Kidney epithelial cell (primary cell): ENCODE data around the gene CKLF. TPM values are rescaled to one million over a fixed set of nuclear protein-coding genes. Genes with fewer than 3 reads are reported as not detected.

Source experiments
- DNase-seq: peaks from one replicate; pipeline ENCODE4 v3.0.0-alpha.2; 2010; ENCODE audit warnings: low read depth
- H3K27me3 ChIP-seq: 2 replicates; pipeline ENCODE4 v1.6.0; 2011; ENCODE audit warnings: low read length; ENCODE audit not compliant: control insufficient read depth, insufficient read depth
- H3K36me3 ChIP-seq: 2 replicates; pipeline ENCODE4 v1.5.1; 2011; ENCODE audit warnings: low read length; ENCODE audit not compliant: control insufficient read depth, insufficient read depth
- H3K4me3 ChIP-seq: 2 replicates; pipeline ENCODE4 v1.5.1; 2011; ENCODE audit warnings: low read depth, mild to moderate bottlenecking, control low read depth, low read length
- total RNA-seq: library from RNA; depleted of rRNA; stranded (reverse); fragments of >200 nt; gene quantifications from 2 replicates; pipeline ENCODE4 v1.2.3, GENCODE V29; 2015
- TF ChIP-seq, protein P1 (sequence below): IDR thresholded peaks from 2 replicates; pipeline ENCODE4 v1.5.1; 2011; ENCODE audit warnings: mild to moderate bottlenecking, moderate library complexity, low read length, control low read depth, inconsistent platforms; ENCODE audit not compliant: insufficient read depth, poor library complexity, severe bottlenecking

CKLF gene
- total RNA-seq, 1 donor from 2014 or later: 129 TPM

GRCh38 chr16:66569131-66569530 lies 16.8 kb downstream of the CKLF start:
- Histone ChIP-seq H3K36me3 (no peaks in the 10 kb centered on the region), H3K4me3 (no peak overlapping the region), H3K27me3 (no peaks in the 10 kb centered on the region)
- no peak for DNase-seq
- TF ChIP-seq, protein P1, sequence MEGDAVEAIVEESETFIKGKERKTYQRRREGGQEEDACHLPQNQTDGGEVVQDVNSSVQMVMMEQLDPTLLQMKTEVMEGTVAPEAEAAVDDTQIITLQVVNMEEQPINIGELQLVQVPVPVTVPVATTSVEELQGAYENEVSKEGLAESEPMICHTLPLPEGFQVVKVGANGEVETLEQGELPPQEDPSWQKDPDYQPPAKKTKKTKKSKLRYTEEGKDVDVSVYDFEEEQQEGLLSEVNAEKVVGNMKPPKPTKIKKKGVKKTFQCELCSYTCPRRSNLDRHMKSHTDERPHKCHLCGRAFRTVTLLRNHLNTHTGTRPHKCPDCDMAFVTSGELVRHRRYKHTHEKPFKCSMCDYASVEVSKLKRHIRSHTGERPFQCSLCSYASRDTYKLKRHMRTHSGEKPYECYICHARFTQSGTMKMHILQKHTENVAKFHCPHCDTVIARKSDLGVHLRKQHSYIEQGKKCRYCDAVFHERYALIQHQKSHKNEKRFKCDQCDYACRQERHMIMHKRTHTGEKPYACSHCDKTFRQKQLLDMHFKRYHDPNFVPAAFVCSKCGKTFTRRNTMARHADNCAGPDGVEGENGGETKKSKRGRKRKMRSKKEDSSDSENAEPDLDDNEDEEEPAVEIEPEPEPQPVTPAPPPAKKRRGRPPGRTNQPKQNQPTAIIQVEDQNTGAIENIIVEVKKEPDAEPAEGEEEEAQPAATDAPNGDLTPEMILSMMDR: no peak

GRCh38 chr16:66569827-66570405 lies 17.5 kb downstream of the CKLF start:
- H3K4me3 ChIP-seq: no peak overlapping the region
- TF ChIP-seq, protein P1: no peak
- DNase-seq: no peak
- H3K27me3 ChIP-seq: no peaks in the 10 kb centered on the region
- H3K36me3 ChIP-seq: no peaks in the 10 kb centered on the region

GRCh38 chr16:66572356-66572755 lies 20.0 kb downstream of the CKLF start:
- no peak overlapping the region for H3K4me3 ChIP-seq
- DNase-seq: no peak
- no peaks in the 10 kb centered on the region for H3K36me3 ChIP-seq
- H3K27me3 ChIP-seq: no peaks in the 10 kb centered on the region
- TF ChIP-seq, protein P1: no peak

DNA sequence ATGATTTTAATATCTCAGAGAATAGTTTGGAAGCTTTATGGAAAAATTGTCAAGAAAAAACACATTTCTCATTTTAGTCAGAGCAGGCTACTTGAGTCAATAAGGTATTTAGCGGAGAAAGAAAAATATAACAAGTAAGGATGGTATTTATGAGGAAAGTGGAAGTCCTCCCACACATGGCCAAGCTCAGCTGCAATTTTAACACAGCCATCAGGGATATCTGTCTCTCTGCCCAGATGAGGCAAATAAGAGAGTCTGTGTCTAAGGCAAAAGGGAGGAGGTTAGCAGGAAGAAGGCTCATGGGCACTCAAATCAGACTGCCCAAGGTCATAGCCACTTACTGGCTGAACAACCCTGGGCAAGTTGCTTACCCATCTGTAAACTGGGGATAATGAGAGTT lies 21.7 kb downstream of the CKLF start:
- H3K4me3 ChIP-seq: no peak overlapping the region
- H3K36me3 ChIP-seq: no peaks in the 10 kb centered on the region
- no peak for DNase-seq
- H3K27me3 ChIP-seq: peaks cover 13% of the 10 kb centered on the region
- TF ChIP-seq, protein P1: no peak

DNA sequence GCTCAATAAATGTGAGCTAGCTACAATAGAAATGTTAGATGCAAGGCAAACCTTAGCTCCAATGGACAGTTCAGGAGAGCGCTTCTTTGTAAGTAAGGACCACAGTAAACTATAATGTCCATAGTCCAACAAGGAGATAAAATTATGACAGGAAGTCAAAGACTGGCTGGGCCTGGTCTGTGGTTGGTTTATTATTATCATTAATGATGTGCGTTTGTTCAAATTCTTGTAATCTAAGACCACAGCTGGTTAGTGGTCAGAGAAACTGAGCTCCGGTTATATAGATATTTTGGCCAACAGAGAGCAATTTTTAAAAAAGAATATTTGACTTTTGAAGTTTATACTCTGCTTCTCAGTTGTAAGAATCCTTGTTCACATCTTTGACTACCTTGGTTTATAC lies 22.2 kb downstream of the CKLF start:
- Histone ChIP-seq H3K36me3 (no peaks in the 10 kb centered on the region), H3K4me3 (no peak overlapping the region), H3K27me3 (peaks cover 16% of the 10 kb centered on the region)
- TF ChIP-seq, protein P1: no peak
- DNase-seq: no peak

GRCh38 chr16:66575060-66575459 lies 22.7 kb downstream of the CKLF start:
- Histone ChIP-seq H3K4me3 (no peak overlapping the region), H3K27me3 (peaks cover 16% of the 10 kb centered on the region), H3K36me3 (no peaks in the 10 kb centered on the region)
- no peak for DNase-seq
- TF ChIP-seq, protein P1: no peak
